HCT116 (cell line): ENCODE measurements around the gene ZNF606. TPM values are rescaled to one million over a fixed set of nuclear protein-coding genes. Genes with fewer than 3 reads are reported as not detected.

Source experiments
- ATAC-seq: fragments of 200-7000 bp; cut with Tn5 transposase; 2 replicates; pipeline ENCODE4 v1.9.1; 2020; ENCODE audit warnings: mild to moderate bottlenecking, moderate library complexity
- BruUV-seq: library from RNA; stranded (reverse); fragments of 400-500 nt; replicated peaks from 2 replicates; lab custom pipeline; 2021; lab: Mats Ljungman, UMichigan
- CTCF ChIA-PET: fragments of 300-600 bp; sonication (Branson Sonifier 250); formaldehyde crosslinking; loops from one replicate; lab custom pipeline; 2021; ENCODE audit warnings: antibody characterized with exemption; lab: Charles Lee
- POLR2A ChIA-PET: fragments of 300-600, 350-600 bp; sonication (Branson Sonifier 250); formaldehyde crosslinking; loops from one replicate; lab custom pipeline; 2021; ENCODE audit warnings: antibody characterized with exemption; lab: Charles Lee
- RAD21 ChIA-PET, 2 experiments: fragments of 300-600 bp; sonication (Branson Sonifier 250); formaldehyde crosslinking; loops; one replicate each; lab custom pipeline; 2023; ENCODE audit warnings: low total read pairs in 2 of 2; ENCODE audit not compliant: uncharacterized antibody in 2 of 2, unreplicated experiment in 2 of 2, low non-redundant PET in 1 of 2; lab: Charles Lee
- DNase-seq: peaks from one replicate; pipeline ENCODE4 v3.0.0-alpha.2; 2010; ENCODE audit warnings: low read depth, low spot score
- H2AFZ ChIP-seq: fragments of 200-600 bp; shearing (Covaris generic), sonication (generic); 2 replicates; pipeline ENCODE4 v1.6.1; 2017; ENCODE audit warnings: low read depth, mixed run types, mixed read lengths, antibody characterized with exemption, low read length; ENCODE audit not compliant: poor library complexity, severe bottlenecking
- H3K27ac ChIP-seq: 2 replicates; pipeline ENCODE4 v1.5.1; 2012; ENCODE audit warnings: low read depth, low read length
- H3K27me3 ChIP-seq: fragments of 200-600 bp; sonication (generic); 2 replicates; pipeline ENCODE4 v1.6.1; 2016; ENCODE audit warnings: mixed run types, low read length, mixed read lengths; ENCODE audit not compliant: insufficient read depth
- H3K36me3 ChIP-seq, 2 experiments: fragments of 200-500 bp in 1 of 2; fragments of 200-600 bp in 1 of 2; sonication (Bioruptor generic) in 1 of 2; sonication (generic) in 1 of 2; 2 replicates each; pipeline versions ENCODE4 v1.5.1 to v1.6.1; 2014 to 2016; ENCODE audit warnings: low read length in 2 of 2, inconsistent platforms in 1 of 2, mixed read lengths in 1 of 2, mixed run types in 1 of 2; ENCODE audit not compliant: insufficient read depth in 2 of 2, control insufficient read depth in 1 of 2
- H3K4me1 ChIP-seq, 2 experiments: fragments of 200-600 bp in 1 of 2; sonication (generic) in 1 of 2; 2 replicates each; pipeline versions ENCODE4 v1.5.1 to v1.6.1; 2012 to 2017; ENCODE audit warnings: low read length in 2 of 2, inconsistent platforms in 1 of 2, mild to moderate bottlenecking in 1 of 2, mixed read lengths in 1 of 2, mixed run types in 1 of 2, moderate library complexity in 1 of 2; ENCODE audit not compliant: insufficient read depth in 2 of 2, control insufficient read depth in 1 of 2
- H3K4me2 ChIP-seq: fragments of 200-600 bp; sonication (generic); 2 replicates; pipeline ENCODE4 v1.6.1; 2017; ENCODE audit warnings: mixed run types, low read length, mixed read lengths
- H3K4me3 ChIP-seq, 2 experiments: fragments of 200-600 bp in 1 of 2; sonication (generic) in 1 of 2; replicated peaks in 1 of 2; 2 replicates each; pipeline ENCODE4 v1.5.1; 2011 to 2016; ENCODE audit warnings: low read length in 2 of 2, control low read depth in 1 of 2, low read depth in 1 of 2, mild to moderate bottlenecking in 1 of 2, mixed read lengths in 1 of 2, mixed run types in 1 of 2
- H3K79me2 ChIP-seq: fragments of 200-600 bp; sonication (generic); 2 replicates; pipeline ENCODE4 v1.6.1; 2017; ENCODE audit warnings: mild to moderate bottlenecking, mixed run types, low read length, moderate library complexity, mixed read lengths; ENCODE audit not compliant: insufficient read depth
- H3K9ac ChIP-seq: fragments of 200-600 bp; sonication (generic); 2 replicates; pipeline ENCODE4 v1.6.1; 2016; ENCODE audit warnings: low read length, mixed read lengths
- H3K9me2 ChIP-seq: fragments of 200-600 bp; sonication (generic), shearing (Covaris generic); 2 replicates; pipeline ENCODE4 v1.6.1; 2017; ENCODE audit warnings: mixed run types, mild to moderate bottlenecking, moderate library complexity; ENCODE audit not compliant: insufficient read depth
- H3K9me3 ChIP-seq, 2 experiments: fragments of 200-500 bp in 1 of 2; fragments of 200-600 bp in 1 of 2; sonication (Bioruptor generic) in 1 of 2; sonication (generic) in 1 of 2; 2 replicates each; pipeline ENCODE4 v1.6.1; 2014 to 2017; ENCODE audit warnings: low read length in 2 of 2, mixed read lengths in 2 of 2, inconsistent platforms in 1 of 2, low read depth in 1 of 2, mild to moderate bottlenecking in 1 of 2, mixed run types in 1 of 2, moderate library complexity in 1 of 2; ENCODE audit not compliant: control insufficient read depth in 1 of 2, insufficient read depth in 1 of 2
- H4K20me1 ChIP-seq: fragments of 200-600 bp; sonication (generic), shearing (Covaris generic); 2 replicates; pipeline ENCODE4 v1.6.1; 2017; ENCODE audit warnings: mixed run types, mild to moderate bottlenecking, moderate library complexity; ENCODE audit not compliant: insufficient read depth
- ATF3 ChIP-seq: IDR thresholded peaks from 2 replicates; pipeline ENCODE4 v1.6.1; 2012
- CEBPB ChIP-seq: IDR thresholded peaks from 2 replicates; pipeline ENCODE4 v1.6.1; 2012; ENCODE audit warnings: low read depth
- CTCF ChIP-seq, 3 experiments: fragments of 200-600 bp in 1 of 3; sonication (generic) in 1 of 3; IDR thresholded peaks in 2 of 3; conservative IDR thresholded peaks in 1 of 3; 2 replicates each; pipeline ENCODE4 v1.5.1; 2012 to 2017; ENCODE audit warnings: low read depth in 2 of 3, low read length in 2 of 3, antibody characterized with exemption in 1 of 3, borderline replicate concordance in 1 of 3, control low read depth in 1 of 3, mild to moderate bottlenecking in 1 of 3, mixed read lengths in 1 of 3, mixed run types in 1 of 3, moderate library complexity in 1 of 3; ENCODE audit not compliant: insufficient read depth in 1 of 3
- EGR1 ChIP-seq: IDR thresholded peaks from 2 replicates; pipeline ENCODE4 v1.6.1; 2012; ENCODE audit warnings: low read depth
- ELF1 ChIP-seq: IDR thresholded peaks from 2 replicates; pipeline ENCODE4 v1.6.1; 2012; ENCODE audit warnings: low read depth, borderline replicate concordance
- EZH2 ChIP-seq: fragments of 200-600 bp; sonication (generic); IDR thresholded peaks from 2 replicates; pipeline ENCODE4 v1.6.1; 2017; ENCODE audit warnings: antibody characterized with exemption, mixed run types
- FOSL1 ChIP-seq: IDR thresholded peaks from 2 replicates; pipeline ENCODE4 v1.6.1; 2012; ENCODE audit warnings: low read depth
- JUND ChIP-seq: IDR thresholded peaks from 2 replicates; pipeline ENCODE4 v1.6.1; 2012
- MAX ChIP-seq: IDR thresholded peaks from 2 replicates; pipeline ENCODE4 v1.6.1; 2012
- POLR2A ChIP-seq: IDR thresholded peaks from 2 replicates; pipeline ENCODE4 v1.7.0; 2011; ENCODE audit warnings: borderline replicate concordance; ENCODE audit not compliant: insufficient read depth, insufficient read length; ENCODE audit errors: extremely low read depth
- POLR2AphosphoS5 ChIP-seq: IDR thresholded peaks from 2 replicates; pipeline ENCODE4 v1.6.1; 2011; ENCODE audit warnings: mild to moderate bottlenecking, low read depth, low read length, moderate library complexity
- RAD21 ChIP-seq: IDR thresholded peaks from 2 replicates; pipeline ENCODE4 v1.6.1; 2012; ENCODE audit warnings: low read depth, mild to moderate bottlenecking
- SIN3A ChIP-seq: IDR thresholded peaks from 2 replicates; pipeline ENCODE4 v1.6.1; 2012; ENCODE audit warnings: low read depth
- SP1 ChIP-seq: IDR thresholded peaks from 2 replicates; pipeline ENCODE4 v1.6.1; 2012; ENCODE audit warnings: low read depth
- SRF ChIP-seq: IDR thresholded peaks from 2 replicates; pipeline ENCODE4 v1.6.1; 2012; ENCODE audit warnings: low read depth
- TCF7L2 ChIP-seq: IDR thresholded peaks from 2 replicates; pipeline ENCODE4 v1.7.0; 2011; ENCODE audit warnings: borderline replicate concordance, inconsistent platforms; ENCODE audit not compliant: insufficient read depth, insufficient read length; ENCODE audit errors: extremely low read depth
- ZFX ChIP-seq: fragments of 450-650 bp; IDR thresholded peaks from 2 replicates; pipeline ENCODE4 v1.6.1; 2017
- ZNF274 ChIP-seq: fragments of 200-500 bp; sonication (Bioruptor generic); IDR thresholded peaks from 2 replicates; pipeline ENCODE4 v1.6.1; 2014; ENCODE audit warnings: mild to moderate bottlenecking, low read depth, low read length, inconsistent platforms
- intact Hi-C: fragments of 100-400 bp; cut with micrococcal nuclease; formaldehyde crosslinking; loops from 2 replicates; pipeline ENCODE4 v1.10.0; 2022
- total RNA-seq: library from RNA; stranded (reverse); gene quantifications from one replicate; pipeline ENCODE4 v1.2.1, GENCODE V29; 2021; ENCODE audit not compliant: unreplicated experiment
- TF ChIP-seq, protein P1 (sequence below): IDR thresholded peaks from 2 replicates; pipeline ENCODE4 v1.6.1; 2012; ENCODE audit warnings: low read depth
- TF ChIP-seq, protein P2 (sequence below): IDR thresholded peaks from 2 replicates; pipeline ENCODE4 v1.6.1; 2011; ENCODE audit warnings: mild to moderate bottlenecking, low read length, moderate library complexity; ENCODE audit not compliant: insufficient replicate concordance; ENCODE audit errors: extremely low read depth

Gene ZNF606
- total RNA-seq, 1 experiment from 2014 or later = 0.05 TPM

DNA sequence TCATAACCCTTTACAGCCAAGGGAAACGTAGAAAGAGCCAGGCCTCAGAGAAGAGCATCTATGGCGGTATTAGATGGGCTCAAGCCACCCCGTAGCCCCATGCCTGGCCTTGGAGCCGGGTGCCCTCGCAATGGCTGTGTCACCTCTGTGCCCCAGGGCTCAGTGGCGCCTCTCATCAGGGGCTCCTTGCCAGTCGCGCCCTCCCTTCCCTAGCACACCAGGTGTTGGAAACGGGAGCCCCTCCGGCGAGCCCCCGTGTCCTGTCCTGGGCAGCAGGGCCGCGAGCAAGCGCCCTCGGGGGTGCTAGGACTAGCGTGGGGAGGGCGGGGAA lies 55.6 kb downstream of the ZNF606 start:
- Histone ChIP-seq H3K9me3 (peaks cover under 1 to 23% of the 10 kb centered on the region in 2 experiments; a peak in 2 of 4 replicates), H4K20me1 (no peaks in the 10 kb centered on the region), H3K79me2 (no peaks in the 10 kb centered on the region), H3K36me3 (no peaks in the 10 kb centered on the region)
- ChIA-PET CTCF (no interaction called here), POLR2A (no interaction called here)
- TF ChIP-seq JUND = no peak
- TF ChIP-seq, protein P1, sequence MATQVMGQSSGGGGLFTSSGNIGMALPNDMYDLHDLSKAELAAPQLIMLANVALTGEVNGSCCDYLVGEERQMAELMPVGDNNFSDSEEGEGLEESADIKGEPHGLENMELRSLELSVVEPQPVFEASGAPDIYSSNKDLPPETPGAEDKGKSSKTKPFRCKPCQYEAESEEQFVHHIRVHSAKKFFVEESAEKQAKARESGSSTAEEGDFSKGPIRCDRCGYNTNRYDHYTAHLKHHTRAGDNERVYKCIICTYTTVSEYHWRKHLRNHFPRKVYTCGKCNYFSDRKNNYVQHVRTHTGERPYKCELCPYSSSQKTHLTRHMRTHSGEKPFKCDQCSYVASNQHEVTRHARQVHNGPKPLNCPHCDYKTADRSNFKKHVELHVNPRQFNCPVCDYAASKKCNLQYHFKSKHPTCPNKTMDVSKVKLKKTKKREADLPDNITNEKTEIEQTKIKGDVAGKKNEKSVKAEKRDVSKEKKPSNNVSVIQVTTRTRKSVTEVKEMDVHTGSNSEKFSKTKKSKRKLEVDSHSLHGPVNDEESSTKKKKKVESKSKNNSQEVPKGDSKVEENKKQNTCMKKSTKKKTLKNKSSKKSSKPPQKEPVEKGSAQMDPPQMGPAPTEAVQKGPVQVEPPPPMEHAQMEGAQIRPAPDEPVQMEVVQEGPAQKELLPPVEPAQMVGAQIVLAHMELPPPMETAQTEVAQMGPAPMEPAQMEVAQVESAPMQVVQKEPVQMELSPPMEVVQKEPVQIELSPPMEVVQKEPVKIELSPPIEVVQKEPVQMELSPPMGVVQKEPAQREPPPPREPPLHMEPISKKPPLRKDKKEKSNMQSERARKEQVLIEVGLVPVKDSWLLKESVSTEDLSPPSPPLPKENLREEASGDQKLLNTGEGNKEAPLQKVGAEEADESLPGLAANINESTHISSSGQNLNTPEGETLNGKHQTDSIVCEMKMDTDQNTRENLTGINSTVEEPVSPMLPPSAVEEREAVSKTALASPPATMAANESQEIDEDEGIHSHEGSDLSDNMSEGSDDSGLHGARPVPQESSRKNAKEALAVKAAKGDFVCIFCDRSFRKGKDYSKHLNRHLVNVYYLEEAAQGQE = no peak
- TF ChIP-seq ELF1 = no peak
- TF ChIP-seq POLR2A = no peak
- TF ChIP-seq SP1 = no peak
- no peak for TF ChIP-seq SRF
- no peak for TF ChIP-seq TCF7L2
- no peak for TF ChIP-seq ZFX
- TF ChIP-seq MAX = no peak
- no peak for TF ChIP-seq EZH2
- no peak for TF ChIP-seq CEBPB
- TF ChIP-seq, protein P2, sequence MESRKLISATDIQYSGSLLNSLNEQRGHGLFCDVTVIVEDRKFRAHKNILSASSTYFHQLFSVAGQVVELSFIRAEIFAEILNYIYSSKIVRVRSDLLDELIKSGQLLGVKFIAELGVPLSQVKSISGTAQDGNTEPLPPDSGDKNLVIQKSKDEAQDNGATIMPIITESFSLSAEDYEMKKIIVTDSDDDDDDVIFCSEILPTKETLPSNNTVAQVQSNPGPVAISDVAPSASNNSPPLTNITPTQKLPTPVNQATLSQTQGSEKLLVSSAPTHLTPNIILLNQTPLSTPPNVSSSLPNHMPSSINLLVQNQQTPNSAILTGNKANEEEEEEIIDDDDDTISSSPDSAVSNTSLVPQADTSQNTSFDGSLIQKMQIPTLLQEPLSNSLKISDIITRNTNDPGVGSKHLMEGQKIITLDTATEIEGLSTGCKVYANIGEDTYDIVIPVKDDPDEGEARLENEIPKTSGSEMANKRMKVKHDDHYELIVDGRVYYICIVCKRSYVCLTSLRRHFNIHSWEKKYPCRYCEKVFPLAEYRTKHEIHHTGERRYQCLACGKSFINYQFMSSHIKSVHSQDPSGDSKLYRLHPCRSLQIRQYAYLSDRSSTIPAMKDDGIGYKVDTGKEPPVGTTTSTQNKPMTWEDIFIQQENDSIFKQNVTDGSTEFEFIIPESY = no peak
- TF ChIP-seq ZNF274 = no peak
- TF ChIP-seq CTCF (IDR thresholded peaks at IDR 0.05 in 2 of 3, conservative IDR thresholded peaks at IDR 0.05 in 1 of 3; ENCODE audit: borderline replicate concordance in 1 of 3, insufficient read depth in 1 of 3, low read depth in 2 of 3, low read length in 2 of 3) = no peak
- no peak for TF ChIP-seq ATF3
- TF ChIP-seq RAD21 = no peak
- TF ChIP-seq SIN3A = no peak
- no peak for TF ChIP-seq POLR2AphosphoS5
- TF ChIP-seq FOSL1 = no peak
- no peak for TF ChIP-seq EGR1
- TF ChIP-seq, all 23 proteins: peak for 0
- no peaks in the 10 kb centered on the region for H3K9me2 ChIP-seq
- no peak for DNase-seq
- intact Hi-C loops = no loop called here
- H3K27me3 ChIP-seq = no peaks in the 10 kb centered on the region
- BruUV-seq = no TSS peak
- H3K4me2 ChIP-seq = no peak overlapping the region
- RAD21 ChIA-PET = no interaction called here
- H2AFZ ChIP-seq = no peak overlapping the region
- no peak overlapping the region for H3K9ac ChIP-seq
- H3K4me1 ChIP-seq = no peaks in the 10 kb centered on the region
- H3K4me3 ChIP-seq = no peak overlapping the region
- no peak for ATAC-seq
- no peak overlapping the region for H3K27ac ChIP-seq
